HUDEP-2 (cell line): Measurements from ENCODE around the gene PLCXD3.
"Not testable (repeated sequence)": the region's sequence is repeated elsewhere in the genome, so short reads cannot be mapped to it uniquely, and the experiment has no call there.

Experiments used
- DNase-seq, 76 experiments: peaks; one replicate each; lab custom pipeline; 2025; ENCODE audit not compliant: unreplicated experiment in 76 of 76; lab: John Stamatoyannopoulos, UW

PLCXD3 gene

DNA sequence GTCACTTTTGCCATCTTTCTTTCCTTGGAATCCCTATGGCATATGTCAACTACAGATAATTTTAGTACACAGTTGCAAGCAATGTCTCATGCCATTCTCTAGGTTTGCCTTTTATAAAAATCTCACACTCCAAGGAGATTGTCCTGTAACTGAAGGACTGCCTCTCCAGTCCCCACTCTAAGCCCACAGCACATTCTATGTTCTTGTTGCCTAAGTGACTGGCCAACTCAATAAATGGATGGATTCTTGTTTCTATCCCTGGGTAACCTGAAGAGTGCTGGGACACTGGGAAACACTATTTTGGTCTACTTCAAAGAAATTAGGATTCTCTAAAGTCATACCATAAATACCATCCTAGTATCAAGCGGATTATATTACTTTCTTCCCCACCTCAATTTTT is 145.0 kb downstream of the PLCXD3 start:
- DNase-seq, result no peak

DNA sequence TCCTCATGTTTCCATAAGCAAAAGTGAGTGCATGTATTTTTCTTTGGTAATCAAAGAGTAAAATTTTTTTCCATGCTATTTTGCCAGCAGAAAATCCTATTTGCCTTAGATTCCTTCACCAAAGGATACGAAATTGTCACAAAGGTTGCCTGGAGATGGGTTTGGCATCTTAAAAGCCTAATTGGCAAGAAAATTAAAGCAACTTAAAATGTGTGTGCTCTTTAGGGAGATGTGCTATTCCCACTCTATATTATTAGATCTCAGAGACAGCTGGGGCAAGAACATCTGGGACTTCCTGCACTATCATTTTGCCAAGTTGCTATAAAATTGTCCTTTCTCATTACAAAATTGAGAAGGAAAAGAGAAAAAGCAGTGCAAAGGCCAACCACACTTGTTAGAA is 146.1 kb downstream of the PLCXD3 start:
- DNase-seq, result no peak

DNA sequence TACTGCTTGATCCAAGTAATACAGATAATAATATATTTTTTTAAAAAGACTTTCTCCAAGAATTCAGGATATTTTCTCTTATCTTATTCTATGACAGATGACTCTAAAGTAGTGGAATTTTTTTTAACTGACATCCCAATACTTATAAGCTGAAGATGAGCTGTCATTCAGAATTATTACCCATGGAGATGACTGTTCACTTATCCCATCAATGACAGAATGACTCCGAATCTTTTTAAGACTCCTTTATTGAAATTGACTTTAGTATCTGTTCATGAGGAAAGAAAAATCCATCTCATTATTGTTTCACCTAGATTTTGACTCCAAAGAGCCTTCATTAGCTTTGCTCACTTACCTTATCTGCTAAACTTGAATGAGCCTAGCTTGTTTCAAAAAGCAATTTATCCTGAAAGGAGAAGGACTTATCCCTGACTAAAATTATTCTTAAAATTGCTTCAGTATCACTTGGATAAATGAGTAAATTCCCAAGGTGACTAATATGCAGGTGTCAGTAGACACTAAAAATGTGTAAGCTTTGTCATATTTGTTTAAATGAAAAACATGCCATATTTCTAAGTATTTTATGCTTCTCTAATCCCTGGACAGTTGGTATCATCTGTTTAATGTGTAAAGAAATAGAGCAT is 146.9 kb downstream of the PLCXD3 start:
- DNase-seq, result no peak

DNA sequence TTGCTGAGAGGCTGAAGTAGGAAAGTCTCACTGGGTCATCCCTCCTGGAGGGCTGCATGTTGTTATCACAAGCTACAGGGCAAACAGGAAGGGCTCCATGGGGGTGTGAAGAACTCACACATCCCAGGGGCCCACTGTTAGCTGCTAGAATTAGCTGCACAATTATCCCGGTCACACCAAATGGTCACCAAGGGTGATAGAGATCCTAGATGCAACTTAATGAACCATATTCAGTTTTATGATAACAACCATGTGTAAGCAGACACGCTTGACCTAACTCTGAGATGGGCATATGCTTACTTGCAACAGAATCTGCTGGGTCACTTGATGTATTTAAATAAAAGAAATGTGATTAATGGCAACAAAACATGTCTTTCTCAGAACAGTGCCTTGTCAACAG is 153.6 kb downstream of the PLCXD3 start:
- no peak for DNase-seq

DNA sequence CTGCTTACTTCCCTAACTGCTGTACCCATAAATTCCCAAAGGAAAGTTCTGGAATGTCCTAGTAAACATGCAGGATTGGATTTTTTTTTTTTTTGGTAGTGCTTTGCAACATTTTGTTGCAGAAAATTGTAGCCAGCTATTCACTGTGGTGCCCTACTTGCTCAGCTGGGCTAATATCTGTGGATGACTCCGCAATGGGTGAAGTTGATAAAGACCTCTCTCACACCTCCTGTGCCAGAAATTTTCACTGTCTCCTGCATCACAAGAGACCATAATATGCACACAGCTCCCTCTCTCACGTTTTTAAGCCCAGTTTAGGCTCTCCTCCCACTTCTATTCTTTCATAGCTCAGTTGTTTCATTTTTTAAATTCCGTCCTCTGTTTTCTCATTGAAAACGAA is 160.6 kb downstream of the PLCXD3 start:
- DNase-seq, result no peak

DNA sequence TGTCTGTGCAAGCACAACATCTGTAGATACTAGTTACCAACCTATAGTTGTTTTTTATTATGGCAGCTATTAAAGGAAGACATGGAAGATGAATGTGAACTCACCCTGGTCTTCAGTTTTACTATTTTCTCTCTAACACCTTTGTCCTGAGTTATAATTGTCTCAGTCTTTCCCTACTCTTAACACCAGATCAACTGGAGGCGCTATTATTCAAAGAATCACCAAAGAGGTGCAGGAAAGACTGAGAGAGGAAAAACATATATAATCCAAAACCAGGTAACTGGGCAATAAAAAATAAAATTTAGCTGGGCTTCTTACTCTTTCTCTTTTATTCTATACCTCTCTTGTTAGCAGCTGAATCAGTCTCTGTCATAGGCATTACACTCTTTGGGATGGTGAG is 162.8 kb downstream of the PLCXD3 start:
- no peak for DNase-seq

DNA sequence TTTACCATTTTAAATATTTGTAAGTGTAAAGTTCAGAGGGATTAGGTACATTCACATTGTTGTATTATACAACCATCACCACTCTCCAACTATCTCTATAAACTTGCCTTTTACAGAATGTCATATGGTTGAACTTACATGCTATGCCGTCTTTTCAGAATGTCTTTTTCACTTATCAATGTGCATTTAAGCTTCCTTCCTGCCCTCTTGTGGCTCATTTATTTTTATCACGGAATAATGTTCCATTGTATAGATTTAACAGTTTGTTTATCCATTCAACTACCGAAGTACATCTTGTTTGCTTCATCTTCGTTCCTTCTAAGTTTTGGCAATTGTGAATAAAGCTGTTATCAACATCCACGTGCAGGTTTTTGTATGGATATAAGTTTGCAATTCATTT is 163.8 kb downstream of the PLCXD3 start:
- peak in 2 of 76 experiments; percentile 0 to 2 for DNase-seq

DNA sequence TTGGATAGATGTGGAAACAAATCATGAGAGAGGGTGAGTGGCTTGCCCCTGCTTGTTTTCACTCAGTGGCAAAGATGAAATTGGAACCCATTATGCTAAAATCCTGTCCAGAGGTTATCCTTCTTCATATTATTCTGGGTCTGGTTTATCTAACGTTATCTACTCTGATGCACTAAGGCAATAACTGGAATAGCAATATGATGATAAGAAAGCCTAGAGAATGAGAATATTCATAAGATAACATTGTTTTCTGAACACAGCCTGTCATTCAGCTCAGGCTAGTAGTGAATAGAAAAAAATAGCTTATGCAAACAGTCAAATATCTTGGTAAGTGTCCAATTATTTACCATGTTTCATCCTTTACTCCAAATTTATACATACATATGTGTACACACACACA is 165.1 kb downstream of the PLCXD3 start:
- no peak for DNase-seq

DNA sequence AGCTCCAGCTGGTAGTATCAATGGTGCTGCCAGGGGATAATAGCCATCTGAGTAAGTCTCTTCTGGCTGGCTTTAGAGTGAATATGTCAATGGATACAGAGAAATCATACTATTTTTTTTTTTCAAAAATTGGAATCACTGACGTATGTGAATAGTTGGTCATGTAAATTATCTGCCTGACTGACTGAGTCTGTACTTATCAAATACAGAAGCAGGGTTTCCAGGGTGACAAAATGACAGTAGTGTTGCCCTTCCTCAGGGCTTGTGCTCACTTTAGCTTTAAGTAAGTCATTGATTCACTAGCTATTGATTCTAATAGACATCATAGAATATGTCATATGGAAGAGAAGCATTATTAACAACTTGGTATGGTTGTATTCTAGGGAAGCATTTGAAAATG is 171.1 kb downstream of the PLCXD3 start:
- DNase-seq, result no peak

DNA sequence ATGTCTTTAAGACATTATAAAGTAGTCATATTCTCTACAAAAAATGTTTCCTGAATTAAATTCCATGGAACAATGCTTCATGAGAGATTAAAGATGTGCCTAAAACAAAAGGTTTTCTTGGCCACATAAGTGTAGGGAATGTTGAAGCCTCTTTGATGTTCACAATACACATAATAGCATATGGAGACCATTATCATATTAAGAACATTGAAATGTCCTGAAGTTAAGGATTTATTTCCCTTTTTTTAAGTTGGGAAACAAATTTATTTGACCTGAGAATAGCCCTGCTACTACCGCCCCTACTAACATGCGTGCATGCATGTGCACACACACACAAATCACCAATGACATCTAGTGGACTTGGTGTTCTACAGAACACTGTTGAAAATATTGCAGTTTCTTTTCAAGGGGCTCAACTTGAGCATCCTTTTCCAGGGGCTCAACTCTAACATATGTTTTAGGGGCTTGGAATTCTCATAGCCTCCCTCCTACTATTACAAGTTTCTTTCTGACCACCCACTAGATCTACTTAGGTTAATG is 172.2 kb downstream of the PLCXD3 start:
- DNase-seq, result no peak

DNA sequence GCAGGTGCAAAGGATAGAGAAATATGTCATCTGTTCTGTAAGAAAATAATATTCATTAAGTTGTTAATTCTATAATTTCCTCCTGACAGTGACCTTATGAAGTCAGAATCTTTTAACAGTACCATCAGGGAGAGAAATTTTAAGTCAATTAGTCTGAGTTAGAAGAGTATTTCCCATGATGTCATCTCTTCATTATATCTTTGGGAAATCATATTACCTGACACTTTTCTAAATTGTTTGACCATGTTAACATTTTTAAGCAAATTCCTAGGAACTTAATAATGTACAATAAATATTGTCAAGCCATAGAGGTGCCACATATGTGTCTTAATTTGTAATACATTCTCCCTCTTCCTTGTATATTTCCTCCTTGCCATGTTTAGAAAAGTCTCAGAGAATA is 172.7 kb downstream of the PLCXD3 start:
- no peak for DNase-seq

DNA sequence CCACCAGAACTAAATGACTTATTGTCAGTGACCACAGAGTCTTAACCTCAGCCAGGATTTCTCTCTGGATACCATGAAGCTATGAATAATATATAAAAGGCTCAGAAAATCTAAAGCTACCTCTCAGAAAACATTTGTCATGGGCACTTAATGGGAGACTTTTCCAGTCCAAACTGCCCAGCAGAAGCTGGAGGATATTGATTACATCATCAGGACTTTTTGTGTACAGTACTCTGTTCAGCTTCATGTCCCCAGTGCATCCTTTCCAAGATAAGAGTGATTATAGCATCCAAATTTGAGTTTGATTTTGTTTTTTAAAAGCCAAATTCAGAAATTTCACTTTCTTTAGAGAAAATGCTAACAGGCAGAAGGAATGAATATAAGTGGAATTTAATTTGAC is 173.2 kb downstream of the PLCXD3 start:
- no peak for DNase-seq

DNA sequence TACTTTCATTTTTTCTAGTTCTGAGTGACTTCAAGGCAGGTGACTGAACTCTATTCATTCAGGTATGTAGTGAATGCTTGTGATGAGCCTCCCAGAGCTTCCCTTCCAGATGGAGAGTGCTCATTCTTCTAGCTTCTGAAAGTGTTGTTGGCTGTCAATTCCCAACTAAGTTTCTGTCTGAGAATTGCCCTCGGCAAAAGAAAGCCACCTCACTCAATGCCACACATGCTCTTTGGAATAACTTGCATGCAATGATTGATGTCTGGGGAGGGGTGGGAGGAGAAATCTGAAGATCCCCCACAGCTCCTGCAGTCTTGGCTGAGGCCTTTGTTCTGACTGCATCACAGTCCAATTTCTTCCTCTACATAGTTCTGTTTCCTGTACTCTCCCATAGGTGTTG is 173.9 kb downstream of the PLCXD3 start:
- no peak for DNase-seq

DNA sequence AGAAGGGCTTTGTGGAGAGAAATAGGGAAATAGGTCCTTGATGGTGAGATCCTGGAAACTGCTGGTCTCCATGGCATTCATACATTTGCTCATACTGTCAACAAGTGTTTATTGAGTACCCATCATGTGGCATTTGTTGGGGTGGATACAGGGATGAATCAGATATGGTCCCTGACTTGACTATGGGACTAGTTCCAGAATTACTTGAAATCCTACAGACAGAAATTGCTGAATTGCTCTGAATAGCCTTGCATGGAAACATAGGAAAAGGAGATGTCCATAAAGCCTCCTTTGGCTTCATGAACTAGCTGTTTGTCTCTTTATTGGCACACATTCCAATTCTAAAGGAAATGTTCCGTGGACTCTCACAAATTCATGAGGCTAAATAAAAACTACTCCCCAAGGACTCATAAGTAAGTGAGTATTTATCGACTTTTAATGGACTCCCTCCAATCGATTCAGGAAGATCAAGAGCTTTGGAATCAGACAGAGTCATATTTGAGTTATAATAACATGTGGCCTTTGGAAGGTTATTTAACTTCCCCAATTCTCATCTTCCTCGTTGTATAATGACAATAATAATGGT is 174.7 kb downstream of the PLCXD3 start:
- no peak for DNase-seq

DNA sequence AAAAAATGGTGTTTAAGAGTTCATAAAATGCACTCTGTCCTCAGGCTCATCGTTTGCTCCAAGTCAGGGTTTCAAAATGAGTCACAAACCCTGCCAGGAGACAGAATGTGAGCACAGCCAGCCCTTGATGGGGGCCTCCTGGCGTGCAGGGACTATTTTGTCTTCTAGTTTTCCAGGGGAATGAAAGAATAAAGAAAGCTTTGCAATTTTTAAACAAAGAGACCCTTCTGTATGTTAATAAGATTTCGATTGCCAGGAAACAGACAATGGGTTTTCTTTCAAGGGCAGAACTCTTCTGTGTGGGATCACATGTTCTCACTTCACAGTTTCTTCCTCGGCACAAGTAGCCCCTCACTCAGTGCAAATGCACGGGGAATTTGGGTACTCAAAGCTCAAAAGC is 175.6 kb downstream of the PLCXD3 start:
- no peak for DNase-seq

DNA sequence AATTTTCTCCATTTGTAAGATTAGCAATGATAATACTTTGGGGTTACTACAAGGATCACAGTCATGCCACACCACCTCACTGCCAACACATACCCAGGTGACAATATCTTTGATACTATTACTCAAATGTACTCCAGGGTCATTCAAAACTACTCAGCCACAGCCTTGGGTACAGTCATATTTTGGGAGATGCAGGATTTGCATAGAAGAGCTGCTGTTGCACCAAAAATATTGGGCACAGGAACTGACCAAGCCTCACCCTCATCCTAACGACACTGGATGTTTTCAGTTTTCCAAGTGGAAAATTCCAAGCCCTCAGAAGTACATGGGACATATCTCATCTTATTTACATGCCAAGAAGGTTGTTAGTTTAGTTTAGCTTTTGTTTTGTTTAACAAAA is 176.2 kb downstream of the PLCXD3 start:
- no peak for DNase-seq

DNA sequence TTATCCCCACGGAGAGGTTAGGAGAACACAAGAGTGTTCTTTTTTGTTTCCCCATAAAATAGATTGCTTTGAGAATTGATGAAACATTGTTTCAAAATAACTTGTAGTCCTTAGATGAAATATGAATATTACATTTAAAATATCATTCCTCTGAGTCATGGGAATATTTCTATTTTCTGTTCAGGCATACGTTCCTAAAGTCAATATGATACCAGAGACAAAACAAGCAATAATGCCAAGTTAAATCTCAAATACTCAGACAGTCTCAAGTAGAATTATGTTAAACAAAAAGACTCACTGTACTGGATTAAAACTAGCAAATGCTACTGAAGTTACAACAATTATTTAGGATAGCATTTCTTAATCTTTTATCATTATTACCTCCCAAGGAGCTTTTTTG is 185.3 kb downstream of the PLCXD3 start:
- DNase-seq, result no peak

DNA sequence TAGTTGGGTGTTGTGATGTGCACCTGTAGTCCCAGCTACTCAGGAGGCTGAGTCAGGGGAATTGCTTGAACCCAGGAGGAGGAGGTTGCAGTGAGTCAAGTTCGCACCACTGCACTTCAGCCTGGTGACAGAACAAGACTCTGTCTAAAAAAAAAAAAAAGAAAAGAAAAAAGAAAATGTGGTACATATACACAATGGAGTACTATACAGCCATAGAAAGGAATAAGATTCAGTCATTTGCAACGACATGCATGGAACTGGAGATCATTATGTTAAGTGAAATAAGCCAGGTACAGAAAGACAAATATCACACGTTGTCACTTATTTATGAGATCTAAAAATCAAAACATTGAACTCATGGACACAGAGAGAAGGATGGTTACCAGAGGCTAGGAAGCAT is 187.6 kb downstream of the PLCXD3 start:
- not testable (repeated sequence) for DNase-seq

DNA sequence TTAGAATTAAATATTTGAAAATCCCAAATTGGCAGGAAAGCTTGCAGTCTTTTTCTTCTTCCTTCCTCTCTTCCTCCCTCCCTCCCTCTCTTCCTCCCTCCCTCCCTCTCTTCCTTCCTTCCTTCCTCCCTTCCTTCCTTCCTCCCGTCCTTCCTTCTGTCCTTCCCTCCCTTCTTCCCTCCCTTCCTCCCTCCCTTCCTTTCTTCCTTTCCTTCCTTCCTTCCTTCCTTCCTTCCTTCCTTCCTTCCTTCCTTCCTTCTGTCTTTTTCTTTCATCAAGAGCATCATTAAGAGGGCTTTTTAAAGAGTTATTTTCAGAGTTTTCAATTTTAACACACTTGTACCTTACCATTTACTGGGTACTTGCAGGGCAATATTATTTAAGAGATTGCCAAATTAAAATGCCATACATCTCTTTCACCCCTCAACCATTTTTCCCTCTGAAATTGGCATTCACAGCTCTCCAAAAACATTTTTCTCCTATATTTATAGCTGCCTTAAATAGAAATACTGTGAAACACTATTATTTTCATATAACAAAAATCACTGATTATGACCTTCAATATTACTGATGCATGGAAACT is 197.8 kb downstream of the PLCXD3 start:
- no peak for DNase-seq

DNA sequence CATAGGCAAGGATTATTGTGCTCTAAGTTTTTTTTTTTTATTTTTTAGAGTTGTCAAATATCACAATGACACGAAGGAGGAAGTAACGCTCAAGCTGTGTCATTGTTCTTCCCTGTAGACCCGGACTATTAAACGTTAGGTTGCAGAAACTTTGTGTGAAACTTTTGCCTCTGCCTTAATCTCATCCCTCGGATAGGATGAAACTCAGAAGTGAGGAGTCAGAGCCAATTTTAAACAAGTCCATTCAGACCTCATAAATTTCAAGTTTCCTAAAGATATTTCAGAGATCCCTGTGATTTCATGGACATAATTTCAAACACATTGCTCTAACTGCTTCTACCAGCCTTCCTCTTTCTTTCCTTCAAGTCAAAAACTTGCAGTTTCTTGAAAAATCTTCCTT is 198.3 kb downstream of the PLCXD3 start:
- DNase-seq, result no peak

DNA sequence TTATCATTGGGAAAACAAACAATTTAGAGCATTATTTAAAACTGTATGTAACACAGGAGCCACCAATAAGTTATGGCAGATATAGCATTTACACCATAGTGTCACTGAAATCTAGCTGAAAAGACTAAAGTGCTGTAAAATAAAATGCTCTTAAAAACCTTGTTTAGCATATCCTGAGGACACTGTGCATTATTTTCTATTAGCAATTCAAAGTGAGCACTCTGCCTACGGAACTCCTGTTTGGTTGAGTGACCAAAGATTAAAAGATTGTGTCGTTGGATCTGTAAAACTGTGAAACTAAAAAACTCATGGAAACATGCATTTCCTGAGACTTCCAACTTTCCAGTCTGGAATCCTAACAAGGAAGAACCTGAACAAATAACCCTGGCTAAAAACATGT is 201.1 kb downstream of the PLCXD3 start:
- DNase-seq, result no peak

DNA sequence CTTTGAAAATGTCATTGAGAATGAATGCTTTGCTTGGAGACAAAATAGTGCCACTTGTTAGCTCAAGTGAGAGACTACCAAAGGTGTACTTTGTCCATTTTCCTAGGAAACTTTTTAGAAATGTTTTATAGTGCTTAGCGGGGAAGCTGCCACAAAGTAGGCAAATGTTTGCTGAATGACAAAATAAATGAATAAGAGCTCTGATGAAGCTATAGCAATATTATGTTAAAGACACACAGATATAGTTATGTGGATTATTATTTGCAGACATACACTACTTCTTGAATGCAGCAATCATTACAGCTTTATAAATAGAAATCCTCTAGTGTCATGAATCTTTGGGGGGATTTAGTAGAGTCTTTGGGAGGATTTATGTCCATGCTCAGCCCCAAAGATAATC is 204.4 kb downstream of the PLCXD3 start:
- DNase-seq, result no peak
